Peyer's patch (tissue), 4 donors: ENCODE measurements around the gene MACROH2A1. TPM values are rescaled to one million over a fixed set of nuclear protein-coding genes. Genes with fewer than 3 reads are reported as not detected.

Experiments used
- DNase-seq, 3 donors: peaks; one replicate each; pipeline ENCODE4 v3.0.0-alpha.2; 2017 to 2019
- H3K27ac ChIP-seq, 4 donors: fragments of 200-600 bp; sonication (generic); one replicate each; pipeline ENCODE4 v1.5.1; 2016 to 2019
- H3K27me3 ChIP-seq, 2 donors: fragments of 200-600 bp; sonication (generic); one replicate each; pipeline ENCODE4 v1.5.1; 2019
- H3K36me3 ChIP-seq, 3 donors: fragments of 200-600 bp; sonication (generic); one replicate each; pipeline ENCODE4 v1.5.1; 2016 to 2019
- H3K4me1 ChIP-seq, 4 donors: fragments of 200-600 bp; sonication (generic); one replicate each; pipeline ENCODE4 v1.5.1; 2016 to 2019
- H3K4me3 ChIP-seq, 4 donors: fragments of 200-600 bp; sonication (generic); 1 replicate in 3 of 4; 2 replicates in 1 of 4; pipeline ENCODE4 v1.5.1; 2016 to 2019; ENCODE audit warnings: mild to moderate bottlenecking in 1 of 4
- H3K9me3 ChIP-seq, 4 donors: fragments of 200-600 bp; sonication (generic); one replicate each; pipeline ENCODE4 v1.5.1; 2016 to 2019; ENCODE audit warnings: mild to moderate bottlenecking in 1 of 4
- CTCF ChIP-seq, 6 experiments: fragments of 450-650 bp in 4 of 6; fragments of 200-600 bp in 2 of 6; sonication (generic) in 1 of 6; IDR thresholded peaks; one replicate each; pipeline ENCODE4 v1.5.1; 2017 to 2019; ENCODE audit warnings: antibody characterized with exemption in 6 of 6, mild to moderate bottlenecking in 3 of 6, moderate library complexity in 1 of 6
- POLR2A ChIP-seq, 2 donors: fragments of 450-650 bp; IDR thresholded peaks; one replicate each; pipeline ENCODE4 v1.5.1; 2017; ENCODE audit warnings: antibody characterized with exemption in 2 of 2, mild to moderate bottlenecking in 2 of 2, moderate library complexity in 2 of 2
- total RNA-seq, 4 donors: library from RNA; depleted of rRNA; stranded (reverse); fragments of >200 nt; gene quantifications; one replicate each; pipeline ENCODE4 v1.1.0, GENCODE V29; 2016

Gene MACROH2A1
- total RNA-seq, 4 donors from 2014 or later, result 407 to 489 (median 431) TPM

GRCh38 chr5:135322271-135322670 lies 76.8 kb downstream of the MACROH2A1 start:
- no peaks in the 10 kb centered on the region for H3K27me3 ChIP-seq
- no peak for DNase-seq
- TF ChIP-seq CTCF (IDR thresholded peaks at IDR 0.05) (no peak), POLR2A (IDR thresholded peaks at IDR 0.05) (no peak)
- H3K4me1 ChIP-seq, result no peaks in the 10 kb centered on the region
- H3K36me3 ChIP-seq, result no peaks in the 10 kb centered on the region
- no peaks in the 10 kb centered on the region for H3K9me3 ChIP-seq
- no peak overlapping the region for H3K27ac ChIP-seq
- no peak overlapping the region for H3K4me3 ChIP-seq

- H3K27ac ChIP-seq, result no peak overlapping the region
- H3K9me3 ChIP-seq, result no peaks in the 10 kb centered on the region
- TF ChIP-seq POLR2A (IDR thresholded peaks at IDR 0.05) (no peak), CTCF (IDR thresholded peaks at IDR 0.05) (no peak)
These were observed 78.1 kb downstream of the MACROH2A1 start for GRCh38 chr5:135320718-135321484.

GRCh38 chr5:135319928-135320606 lies 79.0 kb downstream of the MACROH2A1 start:
- H3K4me1 ChIP-seq, result no peaks in the 10 kb centered on the region
- H3K27me3 ChIP-seq, result no peaks in the 10 kb centered on the region
- no peak overlapping the region for H3K4me3 ChIP-seq
- H3K9me3 ChIP-seq, result no peaks in the 10 kb centered on the region
- H3K36me3 ChIP-seq, result no peaks in the 10 kb centered on the region
- no peak for DNase-seq
- TF ChIP-seq POLR2A (IDR thresholded peaks at IDR 0.05), result no peak
- TF ChIP-seq CTCF (IDR thresholded peaks at IDR 0.05), result peak in 2 of 6 experiments; percentile 15 to 18
- no peak overlapping the region for H3K27ac ChIP-seq

More at GRCh38 chr5:135320718-135321484, 78.1 kb downstream of the MACROH2A1 start:
- no peaks in the 10 kb centered on the region for H3K4me1 ChIP-seq
- no peak for DNase-seq
- no peaks in the 10 kb centered on the region for H3K27me3 ChIP-seq
- H3K4me3 ChIP-seq, result no peak overlapping the region
- no peaks in the 10 kb centered on the region for H3K36me3 ChIP-seq

- Histone ChIP-seq H3K4me3 (no peak overlapping the region), H3K36me3 (no peaks in the 10 kb centered on the region), H3K9me3 (no peaks in the 10 kb centered on the region), H3K27me3 (no peaks in the 10 kb centered on the region), H3K27ac (no peak overlapping the region), H3K4me1 (no peaks in the 10 kb centered on the region)
- DNase-seq, result no peak
- TF ChIP-seq CTCF (IDR thresholded peaks at IDR 0.05) (no peak), POLR2A (IDR thresholded peaks at IDR 0.05) (no peak)
These were observed 79.6 kb downstream of the MACROH2A1 start for GRCh38 chr5:135319458-135319857.

- no peaks in the 10 kb centered on the region for H3K27me3 ChIP-seq
- no peaks in the 10 kb centered on the region for H3K36me3 ChIP-seq
- TF ChIP-seq CTCF (IDR thresholded peaks at IDR 0.05) (no peak), POLR2A (IDR thresholded peaks at IDR 0.05) (no peak)
- no peak overlapping the region for H3K27ac ChIP-seq
- H3K4me1 ChIP-seq, result no peaks in the 10 kb centered on the region
- H3K9me3 ChIP-seq, result no peaks in the 10 kb centered on the region
- DNase-seq, result no peak
- no peak overlapping the region for H3K4me3 ChIP-seq
These were observed 80.1 kb downstream of the MACROH2A1 start for GRCh38 chr5:135318924-135319323.
